ENCODE results near the gene VSTM1. TPM values are rescaled to one million over a fixed set of nuclear protein-coding genes. Genes with fewer than 3 reads are reported as not detected.

VSTM1 gene
- total RNA-seq, 2 experiments from 2014 or later, result not detected

DNA sequence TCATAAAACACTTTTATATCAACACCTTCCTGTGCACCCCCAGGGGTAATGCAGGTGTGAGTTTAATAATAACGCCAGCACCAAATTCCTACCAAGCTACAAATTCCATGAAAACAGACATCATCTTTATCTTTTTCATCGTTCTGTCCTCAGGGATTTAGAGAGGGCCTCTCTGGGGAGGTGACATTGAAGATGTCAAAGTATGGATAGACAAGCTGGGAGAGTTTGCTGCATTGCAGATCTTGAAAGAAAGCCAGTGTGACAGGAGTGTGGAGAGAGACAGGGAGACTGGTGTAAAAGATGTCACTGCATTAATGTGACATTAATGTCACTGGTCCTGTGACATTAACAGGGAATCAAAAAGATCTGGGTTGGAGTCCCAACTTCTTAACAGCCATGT lies 62.2 kb downstream of the VSTM1 start:
- DNase-seq, result no peak
- Mint-ChIP-seq H3K27ac (no peak overlapping the region), H3K27me3 (peaks cover 25% of the 10 kb centered on the region), H3K9me3 (no peaks in the 10 kb centered on the region), H3K4me3 (no peak overlapping the region), H3K36me3 (no peaks in the 10 kb centered on the region), H3K4me1 (ENCODE audit: low read depth) (no peaks in the 10 kb centered on the region)
- ChIA-PET POLR2A (no interaction called here), CTCF (no interaction called here)
- intact Hi-C loops (cut with micrococcal nuclease), result no loop called here

DNA sequence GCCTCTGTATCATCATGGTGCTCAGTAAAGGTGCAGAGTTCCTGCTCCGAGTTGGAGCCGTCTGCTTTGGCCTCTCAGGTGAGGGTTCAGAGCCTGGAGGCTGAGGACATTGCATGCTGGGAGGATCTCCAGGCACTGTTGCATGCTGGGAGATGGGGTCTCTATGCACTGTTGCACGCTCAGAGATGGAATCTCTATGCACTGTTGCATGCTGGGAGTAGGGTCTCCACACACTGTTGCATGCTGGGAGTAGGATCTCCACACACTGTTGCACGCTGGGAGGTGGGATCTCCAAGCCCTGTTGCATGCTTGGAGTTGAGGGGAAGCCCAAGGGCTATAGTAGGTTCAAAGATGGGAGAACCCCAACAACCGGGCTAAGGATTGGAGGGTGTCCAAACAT lies 64.0 kb downstream of the VSTM1 start:
- Mint-ChIP-seq H3K27ac (no peak overlapping the region), H3K27me3 (peaks cover 36% of the 10 kb centered on the region), H3K4me1 (ENCODE audit: low read depth) (no peaks in the 10 kb centered on the region), H3K4me3 (no peak overlapping the region), H3K36me3 (no peaks in the 10 kb centered on the region), H3K9me3 (no peaks in the 10 kb centered on the region)
- ChIA-PET POLR2A (no interaction called here), CTCF (no interaction called here)
- DNase-seq, result no peak
- intact Hi-C loops (cut with micrococcal nuclease), result no loop called here

- no peaks in the 10 kb centered on the region for H3K9me3 Mint-ChIP-seq
- H3K36me3 Mint-ChIP-seq, result no peaks in the 10 kb centered on the region
- POLR2A ChIA-PET, result no interaction called here
- intact Hi-C loops (cut with micrococcal nuclease), result no loop called here
- no peak for DNase-seq
- H3K4me1 Mint-ChIP-seq (ENCODE audit: low read depth), result no peaks in the 10 kb centered on the region
- H3K27me3 Mint-ChIP-seq, result peaks cover 50% of the 10 kb centered on the region
- H3K4me3 Mint-ChIP-seq, result no peak overlapping the region
- H3K27ac Mint-ChIP-seq, result no peak overlapping the region
- CTCF ChIA-PET, result no interaction called here
These were observed 65.5 kb downstream of the VSTM1 start for GRCh38 chr19:53998223-53998622.

DNA sequence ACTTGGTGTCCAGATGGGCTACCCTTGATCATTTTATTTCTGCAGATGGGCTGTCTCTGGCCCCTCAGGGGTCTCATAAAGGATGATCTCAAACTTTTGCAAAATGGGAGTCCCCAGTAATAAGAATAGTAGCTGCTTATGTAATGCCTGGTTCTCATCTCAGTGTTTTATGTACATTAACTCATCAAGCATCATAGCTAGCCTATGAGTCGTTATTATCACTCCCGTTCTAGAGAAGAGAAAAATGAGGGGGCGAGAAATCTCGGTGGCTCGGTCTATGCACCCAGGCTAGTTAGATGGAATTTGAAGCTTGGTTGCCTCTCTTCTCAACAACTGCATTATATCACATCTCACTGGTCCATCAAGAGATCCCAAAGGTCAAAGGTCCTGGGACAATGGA lies 68.9 kb downstream of the VSTM1 start:
- no peaks in the 10 kb centered on the region for H3K36me3 Mint-ChIP-seq
- DNase-seq, result no peak
- H3K27me3 Mint-ChIP-seq, result peaks cover 51% of the 10 kb centered on the region
- intact Hi-C loops (cut with micrococcal nuclease), result no loop called here
- no peak overlapping the region for H3K27ac Mint-ChIP-seq
- ChIA-PET POLR2A (no interaction called here), CTCF (no interaction called here)
- H3K4me3 Mint-ChIP-seq, result no peak overlapping the region
- no peaks in the 10 kb centered on the region for H3K4me1 Mint-ChIP-seq (ENCODE audit: low read depth)
- H3K9me3 Mint-ChIP-seq, result no peaks in the 10 kb centered on the region

- no peak overlapping the region for H3K27ac Mint-ChIP-seq
- DNase-seq, result no peak
- H3K4me3 Mint-ChIP-seq, result no peak overlapping the region
These were observed 70.2 kb downstream of the VSTM1 start for GRCh38 chr19:53993448-53993847.

GRCh38 chr19:53992815-53993214 lies 70.9 kb downstream of the VSTM1 start:
- Mint-ChIP-seq H3K9me3 (no peaks in the 10 kb centered on the region), H3K4me3 (no peak overlapping the region), H3K27ac (no peak overlapping the region), H3K36me3 (no peaks in the 10 kb centered on the region), H3K27me3 (peaks cover 36% of the 10 kb centered on the region), H3K4me1 (ENCODE audit: low read depth) (no peaks in the 10 kb centered on the region)
- ChIA-PET CTCF (interaction anchor here (1.3 kb wide), 1 partner anchor 31 kb away, joined by 4 read pairs; no protein-coding TSS in a partner anchor), POLR2A (no interaction called here)
- intact Hi-C loops (cut with micrococcal nuclease), result no loop called here
- no peak for DNase-seq

More at GRCh38 chr19:53993448-53993847, 70.2 kb downstream of the VSTM1 start:
- no peaks in the 10 kb centered on the region for H3K9me3 Mint-ChIP-seq
- peaks cover 39% of the 10 kb centered on the region for H3K27me3 Mint-ChIP-seq
- ChIA-PET CTCF (interaction anchor here (1.3 kb wide), 1 partner anchor 31 kb away, joined by 4 read pairs; no protein-coding TSS in a partner anchor), POLR2A (no interaction called here)
- H3K4me1 Mint-ChIP-seq (ENCODE audit: low read depth), result no peaks in the 10 kb centered on the region
- intact Hi-C loops (cut with micrococcal nuclease), result no loop called here
- no peaks in the 10 kb centered on the region for H3K36me3 Mint-ChIP-seq

DNA sequence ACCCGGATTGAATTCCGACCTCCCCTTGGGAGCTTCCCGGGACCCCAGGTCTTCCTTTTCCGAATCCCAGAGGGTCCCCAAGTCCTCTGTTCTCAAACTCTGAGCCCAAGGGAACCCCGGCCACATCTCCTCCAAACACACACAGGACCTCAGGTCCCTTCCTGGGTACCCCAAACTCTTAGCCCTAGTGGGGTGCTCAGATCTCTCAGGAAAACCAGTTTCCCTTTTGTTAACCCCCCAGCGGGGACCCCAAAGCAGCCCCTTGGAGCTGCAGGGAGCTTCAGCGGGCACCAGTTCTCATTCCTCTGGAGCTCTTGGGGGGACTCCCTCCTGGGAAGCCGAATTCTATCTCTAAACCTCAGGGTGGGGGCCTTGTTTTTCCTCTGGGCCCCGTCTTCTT lies 71.5 kb downstream of the VSTM1 start:
- POLR2A ChIA-PET, result no interaction called here
- no peak for DNase-seq
- Mint-ChIP-seq H3K9me3 (no peaks in the 10 kb centered on the region), H3K27ac (no peak overlapping the region), H3K4me1 (ENCODE audit: low read depth) (no peaks in the 10 kb centered on the region), H3K4me3 (no peak overlapping the region), H3K36me3 (no peaks in the 10 kb centered on the region), H3K27me3 (peaks cover 36% of the 10 kb centered on the region)
- intact Hi-C loops (cut with micrococcal nuclease), result no loop called here
- CTCF ChIA-PET, result no interaction called here

GRCh38 chr19:53991224-53992113 lies 72.2 kb downstream of the VSTM1 start, which contains the start of gene CACNG6:
Gene CACNG6 (plus strand): TSS chr19:53991637. CDS start chr19:53992878, 1,241 bp downstream.
- POLR2A ChIA-PET, result no interaction called here
- H3K4me1 Mint-ChIP-seq (ENCODE audit: low read depth), result no peaks in the 10 kb centered on the region
- no peaks in the 10 kb centered on the region for H3K9me3 Mint-ChIP-seq
- no peak for DNase-seq
- no peak within 1 kb of the TSS for H3K27ac Mint-ChIP-seq
- intact Hi-C loops (cut with micrococcal nuclease), result no loop called here
- H3K36me3 Mint-ChIP-seq, result no peaks in the 10 kb centered on the region
- H3K27me3 Mint-ChIP-seq, result peaks cover 35% of the 10 kb centered on the region
- H3K4me3 Mint-ChIP-seq, result no peak within 1 kb of the TSS
- CTCF ChIA-PET, result no interaction called here

Other genes starting within 250 kb of the VSTM1 start
- not detected for gene NLRP12, start 239.6 kb downstream of the VSTM1 start, total RNA-seq
- gene MYADM, start 196.0 kb downstream of the VSTM1 start, total RNA-seq, result 10 to 100 TPM; 40.3 to 45.5 TPM
- not detected for gene PRKCG, start 181.7 kb downstream of the VSTM1 start, total RNA-seq
- gene CACNG7, start 154.6 kb downstream of the VSTM1 start, total RNA-seq, result not detected
- under 1 TPM in 1 of 2 experiments, not detected in 1; 0.02 TPM for gene CACNG8, start 101.0 kb downstream of the VSTM1 start, total RNA-seq
- gene CACNG6, start 72.3 kb downstream of the VSTM1 start, total RNA-seq, result not detected
- not detected for gene TARM1, start 17.5 kb upstream of the VSTM1 start, total RNA-seq
- under 1 TPM; 0.29 to 0.59 TPM for gene OSCAR, start 36.9 kb upstream of the VSTM1 start, total RNA-seq
- 100 to 1,000 TPM; 106 to 113 TPM for gene NDUFA3, start 39.0 kb upstream of the VSTM1 start, total RNA-seq
- 10 to 100 TPM; 27.1 to 31.6 TPM for gene TFPT, start 51.8 kb upstream of the VSTM1 start, total RNA-seq
- 10 to 100 TPM; 74.4 to 74.6 TPM for gene PRPF31, start 51.9 kb upstream of the VSTM1 start, total RNA-seq
- gene CNOT3, start 73.9 kb upstream of the VSTM1 start, total RNA-seq, result 10 to 100 TPM; 54.6 to 58.7 TPM
- 1 to 10 TPM; 4.7 to 5.3 TPM for gene LENG1, start 95.8 kb upstream of the VSTM1 start, total RNA-seq
- under 1 TPM; 0.26 to 0.27 TPM for gene TMC4, start 109.3 kb upstream of the VSTM1 start, total RNA-seq
- 100 to 1,000 TPM; 107 to 112 TPM for gene MBOAT7, start 125.7 kb upstream of the VSTM1 start, total RNA-seq
- 10 to 100 TPM; 15.5 to 16.3 TPM for gene TSEN34, start 127.4 kb upstream of the VSTM1 start, total RNA-seq
- gene RPS9, start 137.0 kb upstream of the VSTM1 start, total RNA-seq, result 1,000 to 10,000 TPM; 1,595 to 1,653 TPM
- 1 to 10 TPM in 1 of 2 experiments, under 1 TPM in 1; 0.68 to 1.6 TPM for gene LILRB3, start 159.1 kb upstream of the VSTM1 start, total RNA-seq
- gene LILRA6, start 178.9 kb upstream of the VSTM1 start, total RNA-seq, result under 1 TPM in 1 of 2 experiments, not detected in 1; 0.26 TPM
- gene LILRB5, start 193.4 kb upstream of the VSTM1 start, total RNA-seq, result not detected
- not detected for gene LILRB2, start 217.2 kb upstream of the VSTM1 start, total RNA-seq
- not detected for gene LILRA5, start 249.3 kb upstream of the VSTM1 start, total RNA-seq